H1 (cell line): ENCODE results near the gene LAMC3. TPM values are rescaled to one million over a fixed set of nuclear protein-coding genes. Genes with fewer than 3 reads are reported as not detected.

ENCODE experiments used
- ATF3 ChIP-seq: IDR thresholded peaks from 2 replicates; pipeline ENCODE4 v1.6.1; 2011; ENCODE audit warnings: low read depth, mild to moderate bottlenecking, low read length; ENCODE audit not compliant: insufficient read depth
- CBX8 ChIP-seq: fragments of 300-800, 300-1000 bp; sonication (generic); IDR thresholded peaks from 2 replicates; pipeline ENCODE4 v1.7.1; 2016; ENCODE audit warnings: low read depth, low read length, borderline replicate concordance
- CHD2 ChIP-seq: IDR thresholded peaks from 2 replicates; pipeline ENCODE4 v1.6.1; 2012; ENCODE audit warnings: low read length, improper control_type of control experiment
- CREB1 ChIP-seq: IDR thresholded peaks from 2 replicates; pipeline ENCODE4 v1.6.1; 2012; ENCODE audit warnings: inconsistent platforms
- CTCF ChIP-seq, 3 experiments: IDR thresholded peaks; 1 replicate in 2 of 3; 2 replicates in 1 of 3; pipeline versions ENCODE4 v1.5.1 to v1.6.1; 2011; ENCODE audit warnings: low read length in 3 of 3, mild to moderate bottlenecking in 3 of 3, inconsistent platforms in 2 of 3, low read depth in 1 of 3, moderate library complexity in 1 of 3; ENCODE audit not compliant: insufficient read depth in 1 of 3; ENCODE audit errors: control extremely low read depth in 1 of 3
- KDM1A ChIP-seq: fragments of 200-600, 300-600 bp; sonication (generic); IDR thresholded peaks from 2 replicates; pipeline ENCODE4 v1.7.1; 2016; ENCODE audit warnings: mild to moderate bottlenecking, low read length, borderline replicate concordance
- NANOG ChIP-seq: IDR thresholded peaks from 2 replicates; pipeline ENCODE4 v1.6.1; 2011; ENCODE audit warnings: low read length, low read depth, mild to moderate bottlenecking, inconsistent platforms; ENCODE audit not compliant: insufficient read depth, poor library complexity, severe bottlenecking
- RFX5 ChIP-seq: IDR thresholded peaks from 2 replicates; pipeline ENCODE4 v1.6.1; 2011; ENCODE audit warnings: low read depth, low read length, improper control_type of control experiment, borderline replicate concordance
- RNF2 ChIP-seq: fragments of 200-900, 300-1000 bp; sonication (generic); IDR thresholded peaks from 2 replicates; pipeline ENCODE4 v1.7.1; 2016; ENCODE audit warnings: borderline replicate concordance, low read depth, mild to moderate bottlenecking, antibody characterized with exemption, low read length; ENCODE audit not compliant: poor library complexity, severe bottlenecking; ENCODE audit errors: missing control alignments
- SIX5 ChIP-seq: IDR thresholded peaks from 2 replicates; pipeline ENCODE4 v1.6.1; 2011; ENCODE audit warnings: mild to moderate bottlenecking, low read depth, low read length
- TBP ChIP-seq: IDR thresholded peaks from 2 replicates; pipeline ENCODE4 v1.6.1; 2011; ENCODE audit warnings: low read depth, low read length, improper control_type of control experiment
- polyA plus RNA-seq, 7 experiments: library from polyadenylated mRNA; depleted of rRNA in 3 of 7; stranded (reverse) in 5 of 7; unstranded in 2 of 7; fragments of >200 nt in 5 of 7; fragments of 200-250 nt in 2 of 7; gene quantifications; 1 replicate in 5 of 7; 2 replicates in 1 of 7; 4 replicates in 1 of 7; pipeline versions ENCODE4 v1.2.1 to v1.2.3, GENCODE V29; 2011 to 2013; ENCODE audit warnings: missing spikeins in 2 of 7, mixed read lengths in 2 of 7
- total RNA-seq: library from RNA; stranded (reverse); fragmentation: NEBNext Ultra II Directional; extraction: Animal tissue kit (Norgen Biotek cat#: 25700); gene quantifications from 2 replicates; pipeline ENCODE4 v1.2.1, GENCODE V29; 2021

LAMC3 gene
- total and polyA plus RNA-seq, 2 of the 8 experiments (the other 6 are each of a cell fraction or from before 2014, with no cell fraction given) = 9.3 to 12.3 TPM

GRCh38 chr9:131096269-131097125, 87.5 kb downstream of the LAMC3 start, which contains the start of gene AIF1L (continued):
- peak in 2 of 3 experiments; percentile 31 to 41; a peak in 3 of 4 replicates for TF ChIP-seq CTCF (IDR thresholded peaks at IDR 0.05; ENCODE audit: control extremely low read depth in 1 of 3, insufficient read depth in 1 of 3, low read depth in 1 of 3, low read length in 3 of 3)
- TF ChIP-seq SIX5 = no peak
- TF ChIP-seq KDM1A = no peak
- TF ChIP-seq RFX5 = 0 out of 2 replicates have a peak, but pooled peaks have one; percentile 16
- 0 out of 2 replicates have a peak, but pooled peaks have one; percentile 23 for TF ChIP-seq CREB1
- TF ChIP-seq CBX8 = no peak
- no peak for TF ChIP-seq CHD2
- TF ChIP-seq NANOG = peak; percentile 60
- TF ChIP-seq RNF2 = no peak
- peak; percentile 69; the same call in 1 of the 2 replicates for TF ChIP-seq TBP
- TF ChIP-seq ATF3 = no peak
